ENCODE data around the gene CRISPLD2.

CRISPLD2 gene

GRCh38 chr16:84905965-84906460 lies 86.2 kb downstream of the CRISPLD2 start:
- H3K4me3 ChIP-seq (ENCODE audit: low read length, poor library complexity, severe bottlenecking), result no peak overlapping the region
- no peak overlapping the region for H3K4me2 ChIP-seq (ENCODE audit: low read depth, low read length, poor library complexity, severe bottlenecking)
- no peaks in the 10 kb centered on the region for H3K9me2 ChIP-seq (replicated peaks; ENCODE audit: low read depth, low read length)
- H3K9me3 ChIP-seq (ENCODE audit: insufficient read depth, low read depth, low read length), result no peaks in the 10 kb centered on the region
- no peak overlapping the region for H2AFZ ChIP-seq (ENCODE audit: low read length)
- H3F3A ChIP-seq (ENCODE audit: low read depth), result no peaks in the 10 kb centered on the region
- no peaks in the 10 kb centered on the region for H4K20me1 ChIP-seq (ENCODE audit: insufficient read depth, low read length, poor library complexity, severe bottlenecking)
- no peaks in the 10 kb centered on the region for H3K79me2 ChIP-seq (ENCODE audit: insufficient read depth, low read length)
- H3K4me1 ChIP-seq (ENCODE audit: insufficient read depth, low read length, poor library complexity, severe bottlenecking), result no peaks in the 10 kb centered on the region
- no peaks in the 10 kb centered on the region for H3K27me3 ChIP-seq (ENCODE audit: insufficient read depth, low read length, poor library complexity, severe bottlenecking)
- no peaks in the 10 kb centered on the region for H3K36me3 ChIP-seq (ENCODE audit: insufficient read depth, low read length)
- TF ChIP-seq EZH2phosphoT487 (IDR thresholded peaks at IDR 0.05; ENCODE audit: borderline replicate concordance) (no peak), CTCF (conservative IDR thresholded peaks at IDR 0.05; ENCODE audit: low read length) (no peak)
- no peak overlapping the region for H3K9ac ChIP-seq (ENCODE audit: low read depth, low read length, poor library complexity, severe bottlenecking)

- H3F3A ChIP-seq (ENCODE audit: low read depth), result no peaks in the 10 kb centered on the region
- TF ChIP-seq CTCF (conservative IDR thresholded peaks at IDR 0.05; ENCODE audit: low read length) (no peak), EZH2phosphoT487 (IDR thresholded peaks at IDR 0.05; ENCODE audit: borderline replicate concordance) (no peak)
- no peaks in the 10 kb centered on the region for H3K27me3 ChIP-seq (ENCODE audit: insufficient read depth, low read length, poor library complexity, severe bottlenecking)
- no peaks in the 10 kb centered on the region for H3K36me3 ChIP-seq (ENCODE audit: insufficient read depth, low read length)
- H2AFZ ChIP-seq (ENCODE audit: low read length), result no peak overlapping the region
- no peaks in the 10 kb centered on the region for H3K79me2 ChIP-seq (ENCODE audit: insufficient read depth, low read length)
- H3K9ac ChIP-seq (ENCODE audit: low read depth, low read length, poor library complexity, severe bottlenecking), result no peak overlapping the region
- no peak overlapping the region for H3K4me3 ChIP-seq (ENCODE audit: low read length, poor library complexity, severe bottlenecking)
- H3K4me1 ChIP-seq (ENCODE audit: insufficient read depth, low read length, poor library complexity, severe bottlenecking), result no peaks in the 10 kb centered on the region
- no peaks in the 10 kb centered on the region for H3K9me3 ChIP-seq (ENCODE audit: insufficient read depth, low read depth, low read length)
- H3K9me2 ChIP-seq (replicated peaks; ENCODE audit: low read depth, low read length), result no peaks in the 10 kb centered on the region
- H3K4me2 ChIP-seq (ENCODE audit: low read depth, low read length, poor library complexity, severe bottlenecking), result no peak overlapping the region
- H4K20me1 ChIP-seq (ENCODE audit: insufficient read depth, low read length, poor library complexity, severe bottlenecking), result no peaks in the 10 kb centered on the region
These were observed 87.3 kb downstream of the CRISPLD2 start for GRCh38 chr16:84907051-84907450.

- Histone ChIP-seq H3K4me1 (ENCODE audit: insufficient read depth, low read length, poor library complexity, severe bottlenecking) (no peaks in the 10 kb centered on the region), H3K9me3 (ENCODE audit: insufficient read depth, low read depth, low read length) (no peaks in the 10 kb centered on the region), H3K4me2 (ENCODE audit: low read depth, low read length, poor library complexity, severe bottlenecking) (no peak overlapping the region), H3K4me3 (ENCODE audit: low read length, poor library complexity, severe bottlenecking) (no peak overlapping the region), H3K9ac (ENCODE audit: low read depth, low read length, poor library complexity, severe bottlenecking) (no peak overlapping the region), H3K27me3 (ENCODE audit: insufficient read depth, low read length, poor library complexity, severe bottlenecking) (no peaks in the 10 kb centered on the region), H3K9me2 (replicated peaks; ENCODE audit: low read depth, low read length) (no peaks in the 10 kb centered on the region), H2AFZ (ENCODE audit: low read length) (no peak overlapping the region), H3K36me3 (ENCODE audit: insufficient read depth, low read length) (no peaks in the 10 kb centered on the region), H4K20me1 (ENCODE audit: insufficient read depth, low read length, poor library complexity, severe bottlenecking) (no peaks in the 10 kb centered on the region), H3F3A (ENCODE audit: low read depth) (no peaks in the 10 kb centered on the region), H3K79me2 (ENCODE audit: insufficient read depth, low read length) (no peaks in the 10 kb centered on the region)
- no peak for TF ChIP-seq CTCF (conservative IDR thresholded peaks at IDR 0.05; ENCODE audit: low read length)
- no peak for TF ChIP-seq EZH2phosphoT487 (IDR thresholded peaks at IDR 0.05; ENCODE audit: borderline replicate concordance)
These were observed 87.8 kb downstream of the CRISPLD2 start for GRCh38 chr16:84907575-84907974.

All from Loucy (cell line).